ENCODE results near the gene CCT5.

GRCh38 chr5:10283927-10284635, 34.0 kb downstream of the CCT5 start:
- TF ChIP-seq CTCF (IDR thresholded peaks at IDR 0.05), result peak; percentile 84 to 96 (median 89)
- no peak for TF ChIP-seq POLR2A (IDR thresholded peaks at IDR 0.05)

Data from body of pancreas (tissue), 4 donors.